ENCODE data around the gene FMO4.

FMO4 gene

DNA sequence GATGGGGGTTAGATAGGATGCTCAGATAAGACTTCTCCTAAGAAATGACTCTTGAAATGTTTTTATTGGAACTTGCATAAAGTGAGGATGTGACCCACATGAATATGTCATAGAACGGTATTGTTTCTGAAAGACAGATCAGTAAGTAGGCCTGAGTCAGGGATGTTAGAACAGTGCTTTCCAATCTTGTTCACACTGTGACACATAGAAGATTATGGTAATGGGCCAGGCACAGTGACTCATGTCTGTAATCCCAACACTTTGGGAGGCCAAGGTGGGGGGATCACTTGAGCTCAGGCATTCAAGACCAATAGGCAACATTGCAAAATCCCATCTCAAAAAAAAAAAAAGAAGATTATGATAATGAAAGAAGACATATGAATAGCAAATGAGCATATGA, 32.9 kb downstream of the FMO4 start:
- CTCF ChIA-PET = no interaction called here
- H3K4me1 ChIP-seq (ENCODE audit: control insufficient read depth, insufficient read depth, low read length) = no peaks in the 10 kb centered on the region
- no peaks in the 10 kb centered on the region; the same call in 1 of the 2 replicates for H3K9me3 ChIP-seq (ENCODE audit: control insufficient read depth, insufficient read depth, low read depth, low read length)
- no peaks in the 10 kb centered on the region for H3K36me3 ChIP-seq (ENCODE audit: control insufficient read depth in 2 of 2, insufficient read depth in 1 of 2, low read length in 2 of 2)
- POLR2A ChIA-PET = no interaction called here
- H3K27ac ChIP-seq (ENCODE audit: extremely low read depth, low read depth, low read length) = no peak overlapping the region
- TF ChIP-seq ZNF138 (tag by site-specific recombination; IDR thresholded peaks at IDR 0.05; ENCODE audit: borderline replicate concordance) = no peak
- TF ChIP-seq ZNF16 (tag by site-specific recombination; IDR thresholded peaks at IDR 0.05; ENCODE audit: low read depth) = no peak
- TF ChIP-seq, protein P1, sequence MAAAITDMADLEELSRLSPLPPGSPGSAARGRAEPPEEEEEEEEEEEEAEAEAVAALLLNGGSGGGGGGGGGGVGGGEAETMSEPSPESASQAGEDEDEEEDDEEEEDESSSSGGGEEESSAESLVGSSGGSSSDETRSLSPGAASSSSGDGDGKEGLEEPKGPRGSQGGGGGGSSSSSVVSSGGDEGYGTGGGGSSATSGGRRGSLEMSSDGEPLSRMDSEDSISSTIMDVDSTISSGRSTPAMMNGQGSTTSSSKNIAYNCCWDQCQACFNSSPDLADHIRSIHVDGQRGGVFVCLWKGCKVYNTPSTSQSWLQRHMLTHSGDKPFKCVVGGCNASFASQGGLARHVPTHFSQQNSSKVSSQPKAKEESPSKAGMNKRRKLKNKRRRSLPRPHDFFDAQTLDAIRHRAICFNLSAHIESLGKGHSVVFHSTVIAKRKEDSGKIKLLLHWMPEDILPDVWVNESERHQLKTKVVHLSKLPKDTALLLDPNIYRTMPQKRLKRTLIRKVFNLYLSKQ (tag by site-specific recombination; IDR thresholded peaks at IDR 0.05; ENCODE audit: borderline replicate concordance) = no peak
- no peak for TF ChIP-seq GLI4 (tag by site-specific recombination; IDR thresholded peaks at IDR 0.05)
- no peak for TF ChIP-seq ZNF561 (tag by site-specific recombination; IDR thresholded peaks at IDR 0.05; ENCODE audit: borderline replicate concordance)
- TF ChIP-seq, protein P2, sequence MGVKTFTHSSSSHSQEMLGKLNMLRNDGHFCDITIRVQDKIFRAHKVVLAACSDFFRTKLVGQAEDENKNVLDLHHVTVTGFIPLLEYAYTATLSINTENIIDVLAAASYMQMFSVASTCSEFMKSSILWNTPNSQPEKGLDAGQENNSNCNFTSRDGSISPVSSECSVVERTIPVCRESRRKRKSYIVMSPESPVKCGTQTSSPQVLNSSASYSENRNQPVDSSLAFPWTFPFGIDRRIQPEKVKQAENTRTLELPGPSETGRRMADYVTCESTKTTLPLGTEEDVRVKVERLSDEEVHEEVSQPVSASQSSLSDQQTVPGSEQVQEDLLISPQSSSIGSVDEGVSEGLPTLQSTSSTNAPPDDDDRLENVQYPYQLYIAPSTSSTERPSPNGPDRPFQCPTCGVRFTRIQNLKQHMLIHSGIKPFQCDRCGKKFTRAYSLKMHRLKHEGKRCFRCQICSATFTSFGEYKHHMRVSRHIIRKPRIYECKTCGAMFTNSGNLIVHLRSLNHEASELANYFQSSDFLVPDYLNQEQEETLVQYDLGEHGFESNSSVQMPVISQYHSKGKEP (tag by site-specific recombination; IDR thresholded peaks at IDR 0.05) = no peak
- TF ChIP-seq ZNF548 (tag by site-specific recombination; IDR thresholded peaks at IDR 0.05) = no peak
- TF ChIP-seq OVOL3 (tag by site-specific recombination; IDR thresholded peaks at IDR 0.05) = no peak
- no peak for TF ChIP-seq TRIM28 (IDR thresholded peaks at IDR 0.05; ENCODE audit: borderline replicate concordance, low read length)
- no peak for TF ChIP-seq BCL11A (tag by site-specific recombination; IDR thresholded peaks at IDR 0.05; ENCODE audit: low read depth)
- no peak for TF ChIP-seq ZNF777 (tag by site-specific recombination; IDR thresholded peaks at IDR 0.05; ENCODE audit: borderline replicate concordance)
- no peak for TF ChIP-seq ZFHX2 (tag by site-specific recombination; conservative IDR thresholded peaks at IDR 0.05)
- TF ChIP-seq ZNF76 (tag by site-specific recombination; IDR thresholded peaks at IDR 0.05; ENCODE audit: borderline replicate concordance, low read depth) = no peak
- TF ChIP-seq ZNF394 (tag by site-specific recombination; IDR thresholded peaks at IDR 0.05; ENCODE audit: borderline replicate concordance) = no peak
- TF ChIP-seq ZNF776 (tag by site-specific recombination; IDR thresholded peaks at IDR 0.05; ENCODE audit: borderline replicate concordance) = no peak
- TF ChIP-seq ZNF248 (tag by site-specific recombination; IDR thresholded peaks at IDR 0.05) = no peak
- no peak for TF ChIP-seq ZNF416 (tag by site-specific recombination; IDR thresholded peaks at IDR 0.05)
- TF ChIP-seq ZNF560 (tag by site-specific recombination; IDR thresholded peaks at IDR 0.05; ENCODE audit: borderline replicate concordance) = no peak
- TF ChIP-seq, protein P3, sequence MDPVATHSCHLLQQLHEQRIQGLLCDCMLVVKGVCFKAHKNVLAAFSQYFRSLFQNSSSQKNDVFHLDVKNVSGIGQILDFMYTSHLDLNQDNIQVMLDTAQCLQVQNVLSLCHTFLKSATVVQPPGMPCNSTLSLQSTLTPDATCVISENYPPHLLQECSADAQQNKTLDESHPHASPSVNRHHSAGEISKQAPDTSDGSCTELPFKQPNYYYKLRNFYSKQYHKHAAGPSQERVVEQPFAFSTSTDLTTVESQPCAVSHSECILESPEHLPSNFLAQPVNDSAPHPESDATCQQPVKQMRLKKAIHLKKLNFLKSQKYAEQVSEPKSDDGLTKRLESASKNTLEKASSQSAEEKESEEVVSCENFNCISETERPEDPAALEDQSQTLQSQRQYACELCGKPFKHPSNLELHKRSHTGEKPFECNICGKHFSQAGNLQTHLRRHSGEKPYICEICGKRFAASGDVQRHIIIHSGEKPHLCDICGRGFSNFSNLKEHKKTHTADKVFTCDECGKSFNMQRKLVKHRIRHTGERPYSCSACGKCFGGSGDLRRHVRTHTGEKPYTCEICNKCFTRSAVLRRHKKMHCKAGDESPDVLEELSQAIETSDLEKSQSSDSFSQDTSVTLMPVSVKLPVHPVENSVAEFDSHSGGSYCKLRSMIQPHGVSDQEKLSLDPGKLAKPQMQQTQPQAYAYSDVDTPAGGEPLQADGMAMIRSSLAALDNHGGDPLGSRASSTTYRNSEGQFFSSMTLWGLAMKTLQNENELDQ (tag by site-specific recombination; IDR thresholded peaks at IDR 0.05; ENCODE audit: low read depth) = no peak
- no peak for TF ChIP-seq ZNF623 (tag by site-specific recombination; IDR thresholded peaks at IDR 0.05)
- no peak overlapping the region for H3K4me3 ChIP-seq (ENCODE audit: low read depth, low read length)

DNA sequence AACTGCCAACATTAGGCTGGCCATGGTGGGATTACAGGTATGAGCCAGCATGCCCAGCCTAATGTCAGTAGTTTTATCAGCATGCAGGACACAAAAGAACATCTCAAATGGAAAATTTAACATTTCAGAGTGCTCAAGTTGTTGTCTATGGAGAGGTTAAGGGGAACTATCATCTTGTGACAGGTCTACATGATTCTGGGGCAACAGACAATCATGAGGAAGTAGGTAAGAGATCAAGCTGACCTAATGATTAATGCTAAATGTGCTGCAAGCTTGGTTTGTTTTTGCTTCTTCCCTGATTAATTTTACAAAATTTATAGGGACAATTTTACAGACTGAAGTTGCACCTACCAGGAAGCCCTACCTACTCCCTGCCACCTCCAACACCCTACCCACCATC, 36.6 kb downstream of the FMO4 start:
- CTCF ChIA-PET = no interaction called here
- no peaks in the 10 kb centered on the region for H3K4me1 ChIP-seq (ENCODE audit: control insufficient read depth, insufficient read depth, low read length)
- H3K9me3 ChIP-seq (ENCODE audit: control insufficient read depth, insufficient read depth, low read depth, low read length) = no peaks in the 10 kb centered on the region; the same call in 1 of the 2 replicates
- H3K27ac ChIP-seq (ENCODE audit: extremely low read depth, low read depth, low read length) = no peak overlapping the region
- POLR2A ChIA-PET = no interaction called here
- H3K36me3 ChIP-seq (ENCODE audit: control insufficient read depth in 2 of 2, insufficient read depth in 1 of 2, low read length in 2 of 2) = no peaks in the 10 kb centered on the region
- H3K4me3 ChIP-seq (ENCODE audit: low read depth, low read length) = no peak overlapping the region
- TF ChIP-seq MYNN (tag by site-specific recombination; IDR thresholded peaks at IDR 0.05; ENCODE audit: borderline replicate concordance) (no peak), ZNF391 (tag by site-specific recombination; IDR thresholded peaks at IDR 0.05; ENCODE audit: borderline replicate concordance, low read depth) (no peak), ZNF776 (tag by site-specific recombination; IDR thresholded peaks at IDR 0.05; ENCODE audit: borderline replicate concordance) (no peak), ZIC2 (tag by site-specific recombination; IDR thresholded peaks at IDR 0.05) (no peak), ZNF10 (tag by site-specific recombination; IDR thresholded peaks at IDR 0.05) (no peak)
- TF ChIP-seq, protein P4, sequence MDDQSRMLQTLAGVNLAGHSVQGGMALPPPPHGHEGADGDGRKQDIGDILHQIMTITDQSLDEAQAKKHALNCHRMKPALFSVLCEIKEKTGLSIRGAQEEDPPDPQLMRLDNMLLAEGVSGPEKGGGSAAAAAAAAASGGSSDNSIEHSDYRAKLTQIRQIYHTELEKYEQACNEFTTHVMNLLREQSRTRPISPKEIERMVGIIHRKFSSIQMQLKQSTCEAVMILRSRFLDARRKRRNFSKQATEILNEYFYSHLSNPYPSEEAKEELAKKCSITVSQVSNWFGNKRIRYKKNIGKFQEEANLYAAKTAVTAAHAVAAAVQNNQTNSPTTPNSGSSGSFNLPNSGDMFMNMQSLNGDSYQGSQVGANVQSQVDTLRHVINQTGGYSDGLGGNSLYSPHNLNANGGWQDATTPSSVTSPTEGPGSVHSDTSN (CRISPR knock-in tag; IDR thresholded peaks at IDR 0.05) = no peak

Data from HEK293 (cell line).